Stimulated activated CD4-positive, alpha-beta T cell treated with anti-CD3 and anti-CD28 coated beads, Interleukin-4, amount 100 ng/mL, for 24 hours (primary cell): ENCODE results near the gene GPR39.

Source experiments
- DNase-seq: peaks from one replicate; pipeline ENCODE4 v3.0.0-alpha.2; 2020

GPR39 gene

DNA sequence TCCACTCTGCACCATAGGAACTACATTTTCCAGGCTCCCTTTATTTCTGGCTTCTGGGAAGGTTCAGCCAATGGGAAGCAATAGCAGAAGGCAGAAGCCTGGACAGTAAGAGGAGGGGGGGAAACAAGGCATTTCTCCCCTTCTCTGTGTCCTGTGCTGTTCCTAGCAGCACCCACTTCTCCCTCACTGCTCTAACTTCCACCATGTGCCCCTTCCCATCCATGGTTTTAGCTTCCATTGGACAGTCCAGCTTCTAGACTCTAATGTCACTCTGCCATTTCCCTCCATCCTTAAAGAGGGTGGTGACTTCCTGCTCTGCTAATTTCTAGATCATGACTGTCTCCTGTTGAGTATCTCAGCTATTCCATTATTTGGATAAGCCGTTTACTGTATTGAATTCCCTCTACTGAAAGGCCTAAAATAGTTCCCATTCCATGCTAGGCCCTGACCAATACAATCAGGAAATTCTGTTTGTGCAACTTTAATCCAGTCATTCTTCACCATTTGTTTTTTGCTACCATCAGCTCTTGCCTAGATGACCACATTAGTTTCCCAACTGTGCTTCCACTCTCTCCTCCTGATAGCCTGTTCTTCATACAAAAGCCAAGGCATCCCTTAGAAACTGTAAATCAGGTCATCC is 274.2 kb downstream of the GPR39 start:
- no peak for DNase-seq

DNA sequence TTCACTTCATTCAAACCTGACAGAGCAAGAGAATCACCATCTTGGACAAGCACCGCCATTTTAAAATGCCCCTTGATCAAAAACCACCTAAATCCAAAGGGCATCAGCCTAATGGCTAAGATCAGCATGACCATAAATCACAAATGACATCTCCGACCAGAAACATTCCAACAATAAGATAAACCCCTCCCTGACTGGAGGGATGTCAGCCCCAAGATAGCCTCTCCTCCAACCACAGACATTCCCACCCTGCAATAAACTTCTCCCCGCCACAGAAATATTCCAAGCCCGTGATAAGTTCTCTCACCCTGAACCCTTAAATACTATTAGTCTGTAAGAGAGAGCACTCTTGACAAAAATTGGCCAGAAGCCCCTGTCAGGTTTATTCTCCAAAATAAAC is 275.0 kb downstream of the GPR39 start:
- no peak for DNase-seq

DNA sequence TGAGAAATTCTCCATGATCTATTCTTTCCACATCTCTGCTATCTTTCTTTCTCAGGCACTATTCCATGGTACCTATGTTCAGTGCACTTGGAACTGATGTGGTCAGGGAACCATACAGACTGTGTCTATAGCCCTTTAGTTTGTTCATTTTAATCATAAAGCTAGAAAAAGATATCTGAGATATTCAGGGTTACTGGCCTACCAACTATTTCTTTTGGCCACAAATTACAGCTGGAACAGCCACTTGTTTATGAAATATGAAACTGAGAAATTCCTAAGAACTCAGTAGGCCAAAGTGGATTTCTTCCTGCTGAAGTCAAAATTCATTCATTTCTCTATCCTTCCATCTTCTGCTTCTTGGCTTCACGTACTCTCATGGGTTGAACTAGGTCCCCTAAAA is 276.2 kb downstream of the GPR39 start:
- DNase-seq = no peak
